ENCODE measurements around the gene GABRB2.
"Not testable (repeated sequence)": the region's sequence is repeated elsewhere in the genome, so short reads cannot be mapped to it uniquely, and the experiment has no call there.

Gene GABRB2

DNA sequence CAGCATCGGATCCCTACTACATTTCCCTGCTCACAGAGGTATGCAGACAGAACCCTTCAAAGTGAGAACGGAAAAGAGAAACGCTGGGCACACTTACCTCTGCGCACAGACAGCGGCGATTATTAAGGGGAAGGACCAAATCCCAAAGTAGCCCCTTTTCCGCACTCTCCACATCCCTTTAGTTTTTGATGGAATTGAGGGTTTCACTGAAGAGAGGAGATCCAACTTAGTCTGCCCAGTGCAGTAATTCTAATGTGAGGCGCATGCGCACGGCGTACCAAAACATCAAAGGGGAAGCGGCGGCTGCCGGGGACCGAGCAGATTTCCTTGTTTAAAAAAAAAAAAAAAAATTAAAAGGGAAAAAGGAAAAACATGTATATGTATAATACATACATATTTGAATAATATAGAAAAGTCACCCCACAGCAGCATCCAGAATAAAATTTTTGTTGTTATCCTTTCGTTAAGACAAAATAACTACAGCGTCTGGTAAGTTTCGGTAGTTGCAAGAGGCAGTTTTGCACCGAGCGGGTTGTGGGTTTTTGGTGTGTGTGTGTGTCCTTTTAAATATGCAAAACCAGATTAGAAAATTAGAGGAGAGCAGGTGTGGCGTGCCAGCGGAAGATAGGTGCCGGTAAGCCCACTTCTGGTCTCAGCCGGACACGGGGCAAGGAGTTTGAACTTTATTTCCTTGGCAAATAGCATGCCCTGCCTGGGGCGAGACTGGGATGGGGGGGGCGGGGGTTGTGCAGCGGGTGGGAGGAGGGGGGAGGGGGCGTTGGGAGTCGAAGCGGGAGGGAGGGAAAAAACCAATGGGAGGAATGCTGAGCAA is at the start of gene GABRB2:
Gene GABRB2 (minus strand): TSS at position 256 of the 832 bp plus-strand sequence. CDS start 82 bp downstream, at position 174.
- no peak for DNase-seq (ENCODE audit: low read depth in 2 of 2)

DNA sequence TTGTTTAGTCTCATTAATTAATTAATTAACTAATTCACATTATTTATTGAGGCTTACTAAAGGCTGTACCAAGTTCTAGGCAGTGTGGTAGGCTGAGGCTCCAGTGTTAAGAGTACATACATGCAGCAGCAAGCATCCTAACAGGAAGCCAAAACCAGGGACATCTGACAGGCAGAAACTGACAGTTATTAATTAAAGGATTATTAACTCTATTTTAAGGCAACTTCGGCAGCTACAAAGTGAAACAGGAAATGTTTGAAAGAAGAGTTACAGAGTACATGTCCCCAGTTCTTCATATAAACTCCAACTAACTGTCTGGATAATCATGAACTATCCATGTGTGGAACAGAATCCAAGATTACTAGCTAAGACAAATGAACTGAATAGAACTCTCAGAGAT is 39.3 kb upstream of the GABRB2 start:
- DNase-seq (ENCODE audit: low read depth in 2 of 2), result no peak

DNA sequence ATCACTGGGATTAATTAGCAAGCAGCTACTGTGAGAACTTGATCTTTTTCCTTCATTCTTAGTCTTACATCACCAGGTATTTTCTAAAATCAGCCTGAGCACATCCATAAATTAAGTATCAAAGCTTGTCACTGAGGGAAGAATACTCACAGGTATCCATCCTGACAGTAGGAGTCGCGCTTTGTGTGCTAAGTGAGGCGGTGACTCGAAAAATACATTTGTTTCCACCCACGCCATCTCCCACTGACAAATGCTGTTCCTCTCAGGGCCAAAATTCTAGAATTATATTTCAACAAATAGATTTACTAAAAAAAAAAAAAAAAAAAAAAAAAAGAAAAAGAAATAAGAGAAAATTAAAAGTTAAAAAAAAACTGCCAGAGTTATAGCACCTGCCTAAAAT is 34.1 kb upstream of the GABRB2 start:
- DNase-seq (ENCODE audit: low read depth in 2 of 2), result no peak

DNA sequence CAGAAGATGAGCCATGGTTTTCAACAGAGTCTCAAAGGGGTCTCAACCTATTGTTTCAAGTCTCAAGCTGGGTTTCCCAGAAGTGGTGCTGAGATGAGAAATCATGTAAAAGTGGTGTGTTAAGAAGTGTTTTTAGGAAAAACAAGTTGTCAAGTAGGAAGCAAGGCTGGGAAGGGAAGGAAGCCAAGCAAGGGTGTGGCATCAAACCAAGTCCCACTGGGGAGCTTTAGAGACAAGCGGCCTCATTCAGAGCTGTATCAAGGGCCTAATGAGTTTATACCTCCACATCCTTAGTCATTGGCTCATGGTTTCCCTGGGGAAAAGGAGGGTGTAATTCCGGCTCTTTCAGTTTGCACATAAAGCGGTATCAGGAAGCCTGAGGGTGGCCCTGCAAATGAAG is 26.4 kb upstream of the GABRB2 start:
- DNase-seq (ENCODE audit: low read depth in 2 of 2), result no peak

DNA sequence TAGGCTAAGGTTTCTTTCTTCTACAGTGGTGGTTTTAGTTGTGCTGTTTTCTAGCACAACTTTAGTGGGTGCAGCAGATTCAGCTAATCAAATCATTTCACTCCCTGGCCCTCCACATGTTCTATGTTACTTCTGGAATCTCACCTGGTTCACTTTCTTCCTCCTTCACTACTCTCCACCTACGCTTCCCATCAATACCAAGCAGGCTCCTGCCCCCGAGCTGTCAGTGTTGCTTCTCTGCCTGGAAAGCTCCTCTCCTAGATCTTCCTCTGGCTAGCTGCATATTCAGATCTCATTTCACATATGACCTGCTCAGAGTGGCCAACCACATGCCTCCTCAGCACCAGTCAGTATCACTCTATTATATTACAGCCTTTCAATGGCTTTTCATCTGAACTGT is 19.6 kb upstream of the GABRB2 start:
- no peak for DNase-seq (ENCODE audit: low read depth in 2 of 2)

DNA sequence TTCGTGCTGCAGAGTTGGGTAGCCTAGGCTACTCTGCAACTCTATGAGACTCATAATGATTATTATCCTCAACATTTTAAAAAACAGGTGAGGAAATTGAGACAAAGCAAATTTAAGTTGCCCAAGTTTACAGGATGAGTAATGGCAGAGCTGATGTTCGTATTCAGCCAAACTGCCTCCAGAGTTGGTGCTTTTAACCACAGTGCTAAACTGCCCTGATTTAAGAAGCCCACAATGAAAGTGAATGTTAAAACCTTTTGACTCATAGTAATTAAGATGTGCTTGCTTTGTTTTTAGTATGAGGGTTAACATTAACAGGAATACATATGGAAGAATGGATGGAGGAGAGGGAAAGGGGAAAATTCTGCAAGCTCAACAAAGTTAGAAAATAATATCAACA is 15.9 kb upstream of the GABRB2 start:
- DNase-seq (ENCODE audit: low read depth in 2 of 2), result no peak

DNA sequence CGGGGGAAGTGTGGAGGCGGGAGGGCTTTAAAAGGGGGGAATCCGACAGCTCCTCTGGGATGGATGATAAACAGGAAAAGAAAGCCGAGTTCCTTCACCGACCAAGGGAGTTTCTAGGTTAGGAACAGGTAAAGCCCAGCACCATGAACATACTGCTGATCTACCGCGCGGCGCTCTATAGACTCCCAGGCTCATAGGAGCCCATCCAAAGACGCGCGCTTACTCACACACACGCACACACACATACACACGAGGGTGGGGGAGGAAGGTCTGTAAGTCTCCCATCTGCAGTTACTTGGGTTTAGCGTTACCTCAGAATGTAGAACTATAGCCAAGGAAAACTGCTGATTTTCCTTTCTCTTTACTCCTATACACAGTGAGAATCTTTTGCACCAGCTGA is 2.6 kb upstream of the GABRB2 start:
- DNase-seq (ENCODE audit: low read depth in 2 of 2), result peak in 1 of 2 experiments; percentile 7

DNA sequence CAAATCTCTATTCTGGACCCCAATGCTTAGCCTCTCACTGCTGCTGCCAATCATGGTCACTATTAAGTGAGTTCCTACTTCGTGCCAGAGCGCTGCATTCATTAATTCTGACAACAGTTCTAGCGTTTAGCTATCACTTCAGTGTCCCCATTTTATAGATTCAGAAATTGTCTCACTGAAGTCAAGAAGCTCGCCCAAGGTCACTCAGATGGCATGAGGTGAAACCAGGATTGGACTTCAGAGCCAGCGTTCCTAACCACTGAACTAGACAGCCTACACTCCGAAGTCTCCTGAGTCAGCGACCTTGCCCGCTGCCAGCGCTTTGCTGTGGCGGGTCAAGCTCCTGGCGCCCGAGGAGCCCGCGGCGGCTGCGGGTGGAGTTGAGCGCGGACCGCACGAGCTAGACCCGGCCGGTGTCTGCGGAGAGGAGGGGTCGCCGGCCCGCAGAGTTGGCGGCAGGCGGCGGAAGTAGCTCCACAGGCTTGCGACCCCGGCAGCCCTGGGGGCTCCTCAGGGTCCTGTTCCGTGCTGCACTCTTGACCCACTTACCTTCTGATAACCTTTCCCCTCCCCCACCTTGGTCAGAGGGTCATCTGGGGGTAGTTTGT is 2.1 kb upstream of the GABRB2 start:
- no peak for DNase-seq (ENCODE audit: low read depth in 2 of 2)

DNA sequence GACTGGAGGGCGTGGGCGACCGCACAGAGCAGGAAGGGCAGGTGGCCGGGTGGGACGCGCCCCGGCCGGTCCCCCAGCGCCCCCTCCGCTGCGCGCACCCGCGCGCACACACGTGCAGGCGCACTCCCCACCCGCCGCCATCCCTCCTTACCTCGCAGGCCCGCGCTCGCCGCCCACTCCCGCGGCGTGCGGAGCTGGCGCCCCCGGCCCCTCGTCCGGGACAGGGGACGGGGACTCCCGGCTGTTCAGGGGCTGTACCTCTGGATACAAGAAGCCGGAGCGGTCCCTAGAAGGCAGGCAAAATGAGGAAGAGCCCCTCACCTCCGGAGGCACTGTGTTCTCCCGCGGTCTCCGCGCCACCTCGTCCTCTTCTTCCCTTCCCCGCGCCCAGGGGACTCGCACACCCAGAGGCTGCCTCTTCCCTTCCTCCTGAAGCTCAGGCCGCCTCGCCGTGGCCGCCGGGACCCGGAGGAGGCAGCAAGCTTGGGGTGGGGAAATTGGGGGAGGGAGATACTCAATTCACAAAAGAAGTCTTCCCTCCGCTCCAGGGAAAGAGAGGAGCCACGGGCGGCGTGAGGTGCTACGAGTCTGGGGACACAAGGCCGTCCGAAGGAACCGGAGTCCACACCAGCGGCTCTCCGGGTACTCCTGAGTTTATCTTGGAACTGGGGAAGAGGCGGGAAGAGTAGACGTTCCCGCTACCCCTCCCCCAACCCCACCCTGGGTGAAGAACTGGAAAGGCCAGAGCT is 1.4 kb upstream of the GABRB2 start:
- no peak for DNase-seq (ENCODE audit: low read depth in 2 of 2)

DNA sequence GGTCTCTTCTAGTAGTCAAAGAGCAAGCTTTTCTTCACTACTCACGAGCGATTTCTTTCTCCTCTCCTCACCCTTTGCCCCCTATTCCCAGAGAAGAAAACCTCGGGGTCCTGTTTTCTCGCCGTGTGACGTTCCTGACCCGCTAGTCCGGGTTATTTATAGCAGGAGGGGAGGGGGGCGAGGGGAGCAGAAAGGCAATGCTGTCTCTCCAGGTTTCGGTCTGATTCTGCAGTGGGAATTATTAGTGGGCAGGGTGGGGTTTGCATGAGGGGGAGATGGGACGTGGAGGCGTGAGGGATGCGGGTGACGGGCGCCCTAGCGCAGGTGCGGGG is 847 bp upstream of the GABRB2 start:
- DNase-seq (ENCODE audit: low read depth in 2 of 2), result no peak

DNA sequence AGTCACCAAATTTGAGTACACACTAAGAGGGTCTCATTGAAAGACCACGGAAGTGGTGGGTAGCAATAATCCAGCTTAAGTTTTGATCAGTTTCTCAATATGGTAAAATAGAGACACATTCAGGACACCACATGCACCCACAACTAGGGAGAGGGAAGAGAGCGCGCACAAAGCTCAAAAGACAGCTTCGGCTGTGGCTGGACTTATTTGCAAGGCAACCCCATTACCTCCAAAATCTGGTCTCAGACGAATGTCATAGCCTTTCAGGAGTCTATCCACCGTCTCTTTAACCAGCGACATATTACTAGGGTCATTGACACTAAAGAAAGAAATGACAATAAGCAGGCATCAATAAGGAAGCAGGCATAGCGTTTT is 443 bp downstream of the GABRB2 start:
- no peak for DNase-seq (ENCODE audit: low read depth in 2 of 2)

DNA sequence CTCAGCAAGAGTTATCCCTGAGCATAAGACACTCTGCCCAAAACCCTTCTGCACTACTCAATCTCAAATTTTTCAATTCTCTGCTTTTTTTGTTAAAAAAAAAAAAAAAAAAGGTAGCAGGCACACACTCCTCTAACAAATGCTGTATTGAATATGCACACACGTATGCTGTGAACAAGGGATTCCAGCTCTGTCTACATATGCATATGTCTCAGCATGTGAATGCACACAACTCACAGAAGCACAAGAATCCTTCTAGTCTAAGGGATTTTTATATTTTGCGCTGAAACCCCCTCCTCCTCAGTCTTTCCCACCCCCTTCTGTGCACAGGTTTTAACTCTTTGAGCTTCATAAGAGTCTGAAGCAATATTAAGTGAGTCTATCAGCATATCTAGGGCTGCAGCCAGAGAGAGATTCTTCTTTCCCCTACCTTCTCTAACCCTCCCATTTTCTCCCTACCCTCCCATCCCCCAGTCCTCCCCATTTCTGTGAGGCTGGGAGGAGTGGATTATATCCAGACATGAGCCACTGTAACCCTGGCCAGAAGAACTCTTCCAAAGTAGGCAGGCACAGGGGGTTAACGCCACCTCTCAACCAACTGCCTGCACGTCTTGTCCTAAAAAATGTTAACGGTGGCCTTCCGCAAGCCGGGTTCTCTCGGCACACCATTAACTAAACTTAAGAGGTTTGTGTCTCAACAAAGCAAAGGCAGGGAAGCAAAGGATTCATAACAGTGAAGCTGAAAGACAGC is 1.0 kb downstream of the GABRB2 start:
- DNase-seq (ENCODE audit: low read depth in 2 of 2), result no peak

DNA sequence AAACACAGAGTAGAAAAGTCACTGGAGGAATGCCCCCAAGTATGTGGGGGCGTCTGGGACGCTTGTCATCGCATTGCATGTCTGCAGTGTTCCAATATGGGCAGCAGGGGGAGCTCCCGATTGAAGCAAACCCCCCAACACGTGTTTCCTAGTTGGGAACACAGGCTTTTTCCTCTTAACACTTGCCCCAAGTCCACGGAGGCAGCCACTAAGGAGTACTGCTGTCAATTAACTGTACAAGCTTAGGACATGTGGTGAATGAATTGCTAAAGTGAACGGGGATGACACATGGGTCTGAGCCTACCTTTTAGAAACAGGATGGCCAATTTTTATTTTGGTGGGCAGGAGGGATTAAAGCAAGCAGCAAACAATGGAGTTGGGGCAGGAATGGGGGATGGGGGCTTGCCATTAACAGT is 2.2 kb downstream of the GABRB2 start:
- DNase-seq (ENCODE audit: low read depth in 2 of 2), result no peak

DNA sequence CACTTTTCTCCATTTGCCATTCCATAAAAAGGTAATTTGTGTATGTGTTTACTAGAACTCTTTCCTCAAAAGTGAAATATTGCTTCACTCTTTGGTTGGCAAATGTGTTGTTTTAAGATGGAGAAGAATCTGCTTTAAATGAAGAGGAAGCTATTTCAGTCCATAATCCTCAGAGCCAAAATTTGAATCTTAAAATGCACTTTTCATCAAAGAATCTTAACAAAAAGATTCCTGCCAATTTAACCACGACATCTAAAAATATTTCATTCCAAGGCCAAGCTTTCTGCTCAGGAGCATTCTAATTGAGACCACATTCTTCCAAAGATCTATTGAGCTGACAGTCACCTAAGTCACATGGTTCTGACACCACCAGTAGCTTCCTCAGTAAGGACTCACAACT is 7.5 kb downstream of the GABRB2 start:
- no peak for DNase-seq (ENCODE audit: low read depth in 2 of 2)

DNA sequence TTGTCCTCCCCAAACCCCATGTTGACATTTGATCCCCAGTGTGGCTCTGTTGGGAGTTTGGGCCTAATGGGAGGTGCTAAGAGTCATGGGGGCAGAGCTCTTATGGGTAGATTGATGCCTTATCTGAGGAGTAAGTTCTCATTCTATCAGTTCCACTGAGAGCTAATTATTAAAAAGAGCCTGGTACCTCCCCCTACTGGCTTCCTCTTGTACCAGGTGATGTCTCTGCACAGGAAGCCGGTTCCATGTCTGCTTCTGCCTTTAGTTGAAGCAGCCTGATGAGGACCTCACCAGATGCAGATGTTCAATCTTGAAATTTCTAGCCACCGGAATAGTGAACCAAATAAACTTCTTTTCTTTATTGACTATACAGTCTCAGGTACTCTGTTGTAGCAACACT is 10.8 kb downstream of the GABRB2 start:
- no peak for DNase-seq (ENCODE audit: low read depth in 2 of 2)

DNA sequence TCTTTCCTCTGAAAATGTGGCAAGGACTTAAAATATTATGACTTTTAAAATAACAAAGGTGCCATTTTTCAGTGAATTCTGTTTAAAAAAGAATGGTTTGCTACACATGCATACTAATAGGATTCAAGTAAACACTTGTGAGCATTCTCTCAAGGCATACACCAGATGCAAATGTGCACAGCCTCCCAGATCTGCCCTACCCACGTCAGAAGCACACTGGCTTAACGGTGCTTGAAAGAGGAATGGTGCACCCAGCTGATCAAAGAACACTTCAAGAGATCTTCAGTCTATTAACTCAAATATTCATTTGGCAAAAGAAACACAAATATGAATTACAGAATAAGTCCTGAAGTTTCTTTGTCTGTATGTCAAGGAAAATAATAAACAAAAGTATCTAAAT is 15.8 kb downstream of the GABRB2 start:
- no peak for DNase-seq (ENCODE audit: low read depth in 2 of 2)

DNA sequence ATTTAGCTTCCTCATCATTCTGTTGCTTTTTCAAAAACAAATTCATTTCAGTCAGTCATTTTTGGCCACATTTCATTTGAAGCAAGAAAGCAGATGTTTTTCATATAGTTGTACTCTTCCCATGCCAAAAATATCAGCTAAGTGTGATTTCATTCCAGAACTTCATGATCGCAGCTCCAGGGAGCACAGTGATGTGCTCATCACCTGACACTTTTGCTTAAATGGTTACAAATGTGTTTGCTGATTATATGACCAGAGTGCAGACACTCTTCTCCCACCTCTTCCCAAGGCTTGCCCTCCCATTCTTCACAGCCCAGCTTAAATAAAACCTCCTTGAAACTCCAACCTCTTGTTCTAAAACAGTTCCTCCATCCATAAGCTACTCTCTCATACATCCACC is 32.6 kb downstream of the GABRB2 start:
- DNase-seq (ENCODE audit: low read depth in 2 of 2), result no peak

DNA sequence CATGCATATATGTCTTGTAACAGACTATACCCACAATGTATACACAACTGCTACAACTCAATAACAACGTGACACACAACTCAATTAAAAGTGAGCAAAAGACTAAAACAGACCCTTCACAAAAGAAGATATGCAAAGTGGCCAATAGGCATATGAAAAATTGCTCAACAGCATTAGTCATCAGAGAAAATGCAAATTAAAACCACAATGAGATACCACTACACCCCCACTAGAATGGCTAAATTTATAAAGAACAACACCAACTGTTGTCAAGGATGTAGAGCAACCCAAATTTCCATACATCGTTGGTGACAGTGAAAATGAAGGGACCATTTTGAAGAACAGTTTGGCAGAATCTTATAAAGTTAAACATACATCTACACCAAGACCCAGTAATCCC is 38.9 kb downstream of the GABRB2 start:
- DNase-seq (ENCODE audit: low read depth in 2 of 2), result no peak

DNA sequence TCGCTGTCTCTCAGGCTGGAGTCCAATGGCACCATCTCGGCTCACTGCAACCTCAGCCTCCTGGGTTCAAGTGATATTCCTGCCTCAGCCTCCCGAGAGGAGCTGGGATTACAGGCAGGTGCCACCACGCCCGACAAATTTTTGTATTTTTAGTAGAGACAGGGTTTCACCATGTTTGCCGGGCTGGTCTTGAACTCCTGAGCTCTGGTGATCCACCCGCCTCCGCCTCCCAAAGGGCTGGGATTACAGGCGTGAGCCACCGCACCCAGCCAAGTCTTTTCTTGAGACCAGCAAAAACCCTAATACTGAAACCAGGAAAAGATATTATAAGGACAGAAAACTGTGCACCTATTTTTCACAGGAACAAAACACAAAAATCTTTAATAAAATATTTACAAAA is 41.4 kb downstream of the GABRB2 start:
- DNase-seq (ENCODE audit: low read depth in 2 of 2), result not testable (repeated sequence)

DNA sequence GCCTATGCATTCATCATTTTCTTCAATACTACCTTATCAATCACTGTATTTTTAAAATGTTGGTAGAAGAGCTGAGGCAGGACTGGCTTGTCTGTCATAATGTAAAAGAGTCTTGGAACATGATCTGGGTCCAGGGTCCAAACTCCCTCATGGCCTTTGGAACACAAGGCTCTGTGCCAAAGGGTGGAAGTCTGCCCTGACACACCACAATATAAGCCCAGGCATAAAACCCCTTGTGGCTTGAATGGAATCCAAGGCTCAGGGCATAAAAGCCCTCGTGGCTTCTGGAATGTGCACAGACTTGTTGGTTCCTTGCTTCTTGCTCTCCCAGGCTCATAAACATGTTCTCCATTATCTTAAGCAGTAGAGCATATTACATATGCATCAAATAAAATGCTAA is 48.0 kb downstream of the GABRB2 start:
- DNase-seq (ENCODE audit: low read depth in 2 of 2), result no peak

DNA sequence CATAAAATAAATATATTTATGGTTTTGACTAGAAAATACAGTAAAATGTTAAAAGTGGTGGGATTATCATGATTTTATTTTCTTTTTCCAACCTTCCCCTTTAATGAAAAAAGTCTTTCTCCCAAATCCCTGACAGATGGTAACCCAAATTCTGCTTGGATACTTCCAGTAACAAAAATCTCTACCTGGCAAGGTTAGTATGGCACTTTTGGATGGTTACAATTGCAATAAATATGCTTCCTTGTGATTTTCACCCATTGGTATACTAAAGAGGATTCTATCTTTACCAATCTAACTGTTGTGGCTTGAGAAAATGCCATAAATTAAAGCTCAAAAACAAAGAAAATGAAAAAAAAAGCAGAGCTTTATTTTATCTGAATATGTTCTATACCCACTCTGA is 62.8 kb downstream of the GABRB2 start:
- no peak for DNase-seq (ENCODE audit: low read depth in 2 of 2)

DNA sequence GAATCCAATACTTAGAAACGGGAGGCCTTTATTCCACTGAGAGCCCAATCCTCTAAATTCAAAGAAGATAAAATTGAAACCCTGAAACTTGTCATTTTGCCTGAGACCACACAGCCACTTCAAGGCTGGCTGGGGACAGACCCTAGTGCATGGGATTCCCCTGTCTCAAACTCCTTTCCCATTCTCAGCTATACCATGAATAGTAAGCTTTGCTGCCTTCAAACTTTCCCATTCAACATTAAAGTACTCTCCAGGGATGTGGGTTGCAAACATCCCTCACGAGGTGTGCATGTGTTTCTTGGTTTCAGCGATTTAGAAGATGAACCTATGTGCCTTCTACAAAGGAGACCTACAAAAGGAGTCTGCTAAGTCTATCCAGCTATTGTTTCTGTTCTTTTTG is 64.6 kb downstream of the GABRB2 start:
- DNase-seq (ENCODE audit: low read depth in 2 of 2), result no peak

Data from fibroblast of skin of left biceps (primary cell).